Left renal cortex interstitium (tissue), 4 donors: ENCODE measurements around the gene ENO3. TPM values are rescaled to one million over a fixed set of nuclear protein-coding genes. Genes with fewer than 3 reads are reported as not detected.

Experiments
- DNase-seq, 4 donors: peaks; one replicate each; pipeline ENCODE4 v3.0.0-alpha.2; 2013; ENCODE audit warnings: low read depth in 4 of 4, low spot score in 2 of 4, missing footprints in 1 of 4
- polyA plus RNA-seq, 4 donors: library from polyadenylated mRNA; unstranded; fragments of 120-200 nt; gene quantifications; one replicate each; pipeline ENCODE4 v1.2.1, GENCODE V29; 2013; ENCODE audit not compliant: insufficient read length in 4 of 4

Gene ENO3
- polyA plus RNA-seq, 4 donors, result 17.7 to 35.0 (median 26.8) TPM

GRCh38 chr17:5002121-5002788 is 51.3 kb downstream of the ENO3 start:
- no peak for DNase-seq

GRCh38 chr17:5003214-5003867 is 52.4 kb downstream of the ENO3 start:
- DNase-seq, result no peak

Other genes with a start within 250 kb of the ENO3 start
- gene PELP1, start 247.0 kb upstream of the ENO3 start, polyA plus RNA-seq, result 10 to 100 TPM; 36.9 to 62.4 (median 49.9) TPM
- 10 to 100 TPM; 25.4 to 41.7 (median 37.0) TPM for gene ARRB2, start 240.5 kb upstream of the ENO3 start, polyA plus RNA-seq
- gene MED11, start 219.7 kb upstream of the ENO3 start, polyA plus RNA-seq, result 10 to 100 TPM; 26.8 to 30.4 (median 28.4) TPM
- gene ZMYND15, start 211.3 kb upstream of the ENO3 start, polyA plus RNA-seq, result under 1 TPM; 0.32 to 0.95 (median 0.54) TPM
- 10 to 100 TPM; 11.3 to 14.1 (median 12.2) TPM for gene CXCL16, start 211.2 kb upstream of the ENO3 start, polyA plus RNA-seq
- 1 to 10 TPM; 1.5 to 2.8 (median 2.1) TPM for gene TM4SF5, start 179.2 kb upstream of the ENO3 start, polyA plus RNA-seq
- under 1 TPM; 0.42 to 0.74 (median 0.65) TPM for gene VMO1, start 164.8 kb upstream of the ENO3 start, polyA plus RNA-seq
- gene GLTPD2, start 162.2 kb upstream of the ENO3 start, polyA plus RNA-seq, result 10 to 100 TPM in 1 of 4 donors, 1 to 10 TPM in 3; 5.7 to 11.5 (median 8.4) TPM
- 100 to 1,000 TPM; 112 to 159 (median 133) TPM for gene PSMB6, start 155.0 kb upstream of the ENO3 start, polyA plus RNA-seq
- 10 to 100 TPM; 30.5 to 52.9 (median 43.5) TPM for gene PLD2, start 144.0 kb upstream of the ENO3 start, polyA plus RNA-seq
- 10 to 100 TPM; 43.0 to 71.4 (median 57.4) TPM for gene MINK1, start 117.8 kb upstream of the ENO3 start, polyA plus RNA-seq
- 1 to 10 TPM; 1.2 to 2.4 (median 1.7) TPM for gene C17orf107, start 51.6 kb upstream of the ENO3 start, polyA plus RNA-seq
- 1 to 10 TPM; 1.3 to 2.4 (median 1.7) TPM for gene CHRNE, start 48.0 kb upstream of the ENO3 start, polyA plus RNA-seq
- 1 to 10 TPM; 1.4 to 3.1 (median 2.4) TPM for gene GP1BA, start 18.8 kb upstream of the ENO3 start, polyA plus RNA-seq
- 10 to 100 TPM; 71.0 to 94.7 (median 83.0) TPM for gene SLC25A11, start 11.1 kb upstream of the ENO3 start, polyA plus RNA-seq
- gene RNF167, start 10.9 kb upstream of the ENO3 start, polyA plus RNA-seq, result 100 to 1,000 TPM; 129 to 142 (median 134) TPM
- 100 to 1,000 TPM; 336 to 541 (median 424) TPM for gene PFN1, start 2.6 kb upstream of the ENO3 start, polyA plus RNA-seq
- gene SPAG7, start 16.7 kb downstream of the ENO3 start, polyA plus RNA-seq, result 100 to 1,000 TPM in 3 of 4 donors, 10 to 100 TPM in 1; 97.2 to 111 (median 106) TPM
- gene CAMTA2, start 36.6 kb downstream of the ENO3 start, polyA plus RNA-seq, result 10 to 100 TPM; 22.7 to 38.4 (median 27.9) TPM
- gene INCA1, start 46.4 kb downstream of the ENO3 start, polyA plus RNA-seq, result 1 to 10 TPM; 6.4 to 9.9 (median 8.5) TPM
- gene KIF1C, start 46.8 kb downstream of the ENO3 start, polyA plus RNA-seq, result 10 to 100 TPM; 77.1 to 93.7 (median 87.7) TPM
- under 1 TPM; 0.21 to 0.51 (median 0.36) TPM for gene SLC52A1, start 84.3 kb downstream of the ENO3 start, polyA plus RNA-seq
- gene ZFP3, start 127.3 kb downstream of the ENO3 start, polyA plus RNA-seq, result 10 to 100 TPM; 11.9 to 15.7 (median 14.4) TPM
- gene ZNF232, start 160.8 kb downstream of the ENO3 start, polyA plus RNA-seq, result 10 to 100 TPM; 19.1 to 53.1 (median 21.7) TPM
- 10 to 100 TPM in 1 of 4 donors, 1 to 10 TPM in 3; 2.2 to 20.1 (median 3.6) TPM for gene USP6, start 164.9 kb downstream of the ENO3 start, polyA plus RNA-seq
- gene ZNF594, start 240.7 kb downstream of the ENO3 start, polyA plus RNA-seq, result 10 to 100 TPM; 16.6 to 28.9 (median 22.7) TPM